ENCODE measurements around the gene SBK3. TPM values are rescaled to one million over a fixed set of nuclear protein-coding genes. Genes with fewer than 3 reads are reported as not detected.

The SBK3 gene
- total and polyA plus RNA-seq, 2 of the 8 experiments (the other 6 are each of a cell fraction or from before 2014, with no cell fraction given), result 0.76 to 1.5 TPM

GRCh38 chr19:55588738-55589137 lies 43.4 kb upstream of the SBK3 start (continued):
- TF ChIP-seq RFX5 (IDR thresholded peaks at IDR 0.05; ENCODE audit: borderline replicate concordance, low read depth, low read length) (no peak), KDM5A (IDR thresholded peaks at IDR 0.05; ENCODE audit: low read length) (no peak), CHD2 (IDR thresholded peaks at IDR 0.05; ENCODE audit: low read length) (no peak), GABPA (IDR thresholded peaks at IDR 0.05; ENCODE audit: borderline replicate concordance, insufficient read depth, low read length) (no peak), SP4 (IDR thresholded peaks at IDR 0.05; ENCODE audit: low read length) (no peak), EP300 (IDR thresholded peaks at IDR 0.05; ENCODE audit: borderline replicate concordance in 1 of 2, low read depth in 2 of 2, low read length in 2 of 2) (no peak)
